Jurkat, Clone E6-1 (cell line): ENCODE measurements around the gene EIF1AD.
"Not testable (repeated sequence)": the region's sequence is repeated elsewhere in the genome, so short reads cannot be mapped to it uniquely, and the experiment has no call there.

ENCODE experiments used
- DNase-seq: peaks from one replicate; pipeline ENCODE4 v3.0.0-alpha.2; 2011; ENCODE audit warnings: low read depth, low spot score
- H3K4me3 ChIP-seq: 2 replicates; pipeline ENCODE4 v1.5.1; 2011; ENCODE audit warnings: mild to moderate bottlenecking, low read length, control low read depth, moderate library complexity

EIF1AD gene

DNA sequence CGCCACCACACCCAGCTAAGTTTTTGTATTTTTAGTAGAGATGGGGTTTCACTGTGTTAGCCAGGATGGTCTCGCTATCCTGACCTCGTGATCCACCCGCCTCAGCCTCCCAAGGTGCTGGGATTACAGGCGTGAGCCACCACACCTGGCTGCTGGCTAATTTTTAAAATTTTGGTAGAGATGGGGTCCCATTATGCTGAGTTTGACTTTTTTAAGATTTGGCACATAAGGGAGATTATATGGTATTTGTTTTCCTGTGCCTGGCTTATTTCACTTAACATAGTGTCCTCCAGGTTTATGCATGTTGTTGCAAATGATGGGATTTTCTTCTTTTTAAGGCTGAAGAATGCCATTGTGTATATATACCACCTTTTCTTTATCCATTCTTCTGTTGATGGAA, 51.2 kb downstream of the EIF1AD start:
- DNase-seq, H3K4me3 ChIP-seq: not testable (repeated sequence)

DNA sequence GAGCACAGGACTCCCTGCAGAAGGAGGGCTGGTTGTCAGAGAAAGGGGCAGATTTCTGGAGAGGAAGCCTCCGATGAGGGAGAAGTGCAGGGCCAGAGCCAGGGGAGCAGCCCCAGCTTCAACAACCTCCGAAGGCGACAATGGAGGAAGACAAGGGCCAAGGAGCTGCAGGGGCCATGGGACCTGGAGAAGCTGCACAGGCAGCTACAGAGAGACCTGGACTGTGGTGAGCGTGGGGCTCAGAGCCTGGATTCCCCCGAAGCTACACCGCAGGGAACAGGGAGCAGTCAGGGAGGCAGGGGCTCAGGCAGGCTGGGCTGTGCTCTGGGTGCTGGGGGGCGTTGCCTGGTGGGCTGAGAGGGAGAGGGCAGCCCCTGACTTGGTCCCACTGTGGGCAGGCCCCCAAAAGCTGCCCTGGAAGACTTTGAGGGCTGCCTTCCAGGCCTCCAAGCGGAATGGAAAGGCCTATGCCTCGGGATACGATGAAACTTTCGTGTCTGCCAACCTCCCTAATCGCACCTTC, 54.3 kb downstream of the EIF1AD start:
- no peak overlapping the region for H3K4me3 ChIP-seq
- no peak for DNase-seq

DNA sequence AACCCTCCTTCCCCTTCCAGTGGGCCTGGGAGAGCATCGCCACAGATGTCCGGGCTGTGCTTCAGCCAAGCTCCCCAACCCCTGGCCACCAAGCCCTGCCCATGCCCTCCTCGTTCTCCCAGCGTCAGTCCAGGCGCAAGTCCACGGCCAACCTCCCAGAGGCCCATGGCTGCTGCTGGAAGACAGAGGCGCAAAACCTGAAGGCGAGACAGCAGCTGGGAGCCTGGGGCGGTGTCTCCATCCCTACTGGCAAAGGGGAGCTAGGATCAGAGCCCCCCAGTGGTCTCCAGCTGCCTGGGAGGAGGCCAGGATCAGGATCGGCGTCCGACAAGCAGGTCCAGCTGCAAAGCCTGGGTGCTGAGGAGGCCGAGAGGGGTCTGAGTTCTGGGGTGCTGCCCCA, 54.8 kb downstream of the EIF1AD start:
- H3K4me3 ChIP-seq = no peak overlapping the region
- no peak for DNase-seq

DNA sequence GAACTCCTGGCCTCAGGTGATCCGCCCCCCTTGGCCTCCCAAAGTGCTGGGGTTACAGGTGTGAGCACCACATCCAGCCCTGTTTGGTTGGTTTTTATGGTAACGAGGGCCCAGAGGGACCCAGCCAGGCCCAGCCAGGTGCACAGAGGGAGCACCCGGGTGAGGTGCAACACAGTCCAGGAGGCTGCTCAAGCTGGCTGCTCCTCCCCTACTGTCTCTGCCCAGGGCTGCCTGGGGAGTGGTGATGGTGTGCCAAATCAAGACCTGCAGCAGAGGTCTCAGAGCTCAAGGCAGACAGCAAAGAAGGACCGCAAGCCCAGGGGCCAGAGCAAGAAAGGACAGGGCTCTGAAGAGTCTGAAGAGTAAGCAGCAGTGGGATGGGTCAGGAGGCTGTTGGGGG, 55.3 kb downstream of the EIF1AD start:
- no peak overlapping the region for H3K4me3 ChIP-seq
- no peak for DNase-seq
